Retina (tissue), 1 donor: ENCODE measurements around the gene HNRNPH2.

Experiments used
- DNase-seq: peaks from one replicate; pipeline ENCODE4 v3.0.0-alpha.2; 2016

The HNRNPH2 gene

DNA sequence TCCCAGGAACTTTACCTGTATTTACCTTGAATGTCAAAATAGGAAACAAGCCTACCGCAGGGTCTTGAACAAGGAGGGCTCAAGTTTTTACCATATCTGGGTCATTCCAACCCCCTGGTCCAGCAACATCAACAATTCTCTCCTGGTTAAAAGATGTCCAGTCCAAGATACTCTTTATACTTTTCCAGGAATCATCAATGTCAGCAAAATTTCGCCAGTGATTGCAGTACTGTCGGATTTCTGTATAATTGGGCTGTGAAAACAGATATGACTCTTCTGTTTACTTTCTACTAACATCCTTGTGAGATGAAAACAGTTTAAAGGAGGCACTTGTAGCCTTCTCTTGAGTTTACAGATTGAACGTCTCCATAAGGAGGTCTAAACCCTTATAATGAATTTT lies 9.3 kb upstream of the HNRNPH2 start:
- DNase-seq = no peak

- no peak for DNase-seq
These were observed 8.2 kb upstream of the HNRNPH2 start for GRCh38 chrX:101399825-101400224.

DNA sequence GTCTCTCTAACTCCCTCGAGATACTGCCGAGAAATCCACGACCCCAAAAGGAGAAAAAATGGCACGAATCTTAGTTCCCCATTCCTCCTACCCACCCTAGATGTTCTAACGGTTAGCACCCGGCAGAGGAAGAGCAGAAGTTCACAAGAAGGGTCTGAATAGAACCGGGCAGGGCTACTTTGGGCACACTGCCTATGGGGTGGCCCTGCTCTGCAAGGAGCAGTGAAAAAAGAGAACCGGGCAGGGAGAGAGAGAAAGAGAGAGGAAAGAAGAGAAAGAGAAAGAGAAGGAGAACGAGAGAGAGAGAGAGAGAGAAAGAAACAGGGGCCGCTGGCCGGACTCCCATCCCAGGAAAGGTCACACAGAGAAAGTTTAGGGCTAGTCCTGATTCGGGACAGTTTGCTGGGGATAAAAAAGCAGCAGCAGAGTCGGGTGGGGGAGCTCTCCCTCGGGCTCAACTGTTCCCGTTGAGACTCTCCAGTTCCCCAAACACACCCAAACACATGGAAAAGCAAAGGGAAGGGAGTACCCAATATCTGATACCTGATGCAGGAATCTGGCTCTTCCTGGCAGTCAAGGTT lies 765 bp upstream of the HNRNPH2 start:
- DNase-seq = no peak

DNA sequence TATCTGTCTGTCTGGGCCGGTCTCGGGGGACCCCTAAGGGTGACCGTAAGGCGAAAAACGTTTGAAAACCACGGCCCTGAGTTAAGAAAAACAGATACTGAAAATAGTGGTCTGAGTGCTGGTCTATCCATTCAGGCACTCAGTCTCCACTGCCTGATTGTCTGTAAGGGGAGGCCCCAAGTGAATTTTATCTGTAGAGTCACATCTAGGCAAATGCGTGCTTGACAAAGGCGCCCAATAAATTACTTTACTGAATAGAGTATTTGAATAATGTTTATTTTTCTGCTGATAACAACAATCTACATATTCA lies 465 bp downstream of the HNRNPH2 start:
- no peak for DNase-seq

GRCh38 chrX:101409043-101409442 lies 1.0 kb downstream of the HNRNPH2 start:
- DNase-seq = no peak

GRCh38 chrX:101410461-101410860 lies 2.4 kb downstream of the HNRNPH2 start:
- no peak for DNase-seq

DNA sequence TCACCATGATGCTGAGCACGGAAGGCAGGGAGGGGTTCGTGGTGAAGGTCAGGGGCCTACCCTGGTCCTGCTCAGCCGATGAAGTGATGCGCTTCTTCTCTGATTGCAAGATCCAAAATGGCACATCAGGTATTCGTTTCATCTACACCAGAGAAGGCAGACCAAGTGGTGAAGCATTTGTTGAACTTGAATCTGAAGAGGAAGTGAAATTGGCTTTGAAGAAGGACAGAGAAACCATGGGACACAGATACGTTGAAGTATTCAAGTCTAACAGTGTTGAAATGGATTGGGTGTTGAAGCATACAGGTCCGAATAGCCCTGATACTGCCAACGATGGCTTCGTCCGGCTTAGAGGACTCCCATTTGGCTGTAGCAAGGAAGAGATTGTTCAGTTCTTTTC lies 4.0 kb downstream of the HNRNPH2 start:
- DNase-seq = no peak

DNA sequence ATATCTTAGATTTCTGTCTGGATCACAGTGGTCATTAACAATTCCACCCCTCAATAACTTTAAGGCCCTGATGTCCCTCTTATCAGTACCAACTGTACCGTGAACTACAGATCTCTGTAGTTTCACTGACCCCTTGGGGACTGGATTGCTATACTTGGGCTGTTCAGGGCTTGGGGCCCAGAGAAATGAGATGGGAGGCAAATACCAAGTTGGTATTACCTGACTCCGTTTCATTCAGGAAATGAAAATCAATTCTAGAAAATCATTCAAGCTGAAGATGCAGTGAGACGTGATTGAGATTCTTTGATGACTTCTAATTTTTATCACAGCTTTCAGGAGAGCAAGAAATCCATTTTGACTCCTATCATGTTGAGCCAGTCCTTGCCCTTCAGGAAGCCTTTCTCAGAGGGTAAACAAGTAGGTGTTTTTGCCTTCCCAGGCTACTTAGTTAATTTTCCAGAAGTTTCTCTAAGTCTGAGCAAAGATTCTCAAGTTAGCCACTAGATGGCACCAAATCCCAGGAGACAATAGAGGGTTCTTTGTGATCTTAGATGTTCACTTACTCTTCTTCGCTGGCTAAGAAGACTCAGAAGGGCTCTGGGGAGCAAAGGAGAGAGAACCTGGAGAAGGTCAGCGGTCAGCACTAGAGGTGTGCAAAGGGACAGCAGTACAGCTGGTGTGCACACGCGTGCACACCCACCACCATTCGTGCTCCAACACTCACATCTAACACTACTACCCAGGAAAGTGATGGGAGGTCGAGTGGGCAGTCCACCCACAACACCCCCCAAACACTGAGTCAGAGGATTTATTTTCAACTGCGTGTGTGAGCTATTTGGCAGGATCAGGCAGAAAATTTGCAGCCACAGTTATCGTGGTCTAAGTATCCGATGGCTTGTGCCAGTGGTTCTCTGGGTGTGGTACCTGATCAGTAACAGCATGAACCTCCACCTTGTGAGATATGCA lies 7.4 kb downstream of the HNRNPH2 start:
- peak; percentile 61 for DNase-seq

- no peak for DNase-seq
These were observed 8.7 kb downstream of the HNRNPH2 start for GRCh38 chrX:101416691-101417090.

GRCh38 chrX:101417190-101417589 lies 9.2 kb downstream of the HNRNPH2 start:
- no peak for DNase-seq

DNA sequence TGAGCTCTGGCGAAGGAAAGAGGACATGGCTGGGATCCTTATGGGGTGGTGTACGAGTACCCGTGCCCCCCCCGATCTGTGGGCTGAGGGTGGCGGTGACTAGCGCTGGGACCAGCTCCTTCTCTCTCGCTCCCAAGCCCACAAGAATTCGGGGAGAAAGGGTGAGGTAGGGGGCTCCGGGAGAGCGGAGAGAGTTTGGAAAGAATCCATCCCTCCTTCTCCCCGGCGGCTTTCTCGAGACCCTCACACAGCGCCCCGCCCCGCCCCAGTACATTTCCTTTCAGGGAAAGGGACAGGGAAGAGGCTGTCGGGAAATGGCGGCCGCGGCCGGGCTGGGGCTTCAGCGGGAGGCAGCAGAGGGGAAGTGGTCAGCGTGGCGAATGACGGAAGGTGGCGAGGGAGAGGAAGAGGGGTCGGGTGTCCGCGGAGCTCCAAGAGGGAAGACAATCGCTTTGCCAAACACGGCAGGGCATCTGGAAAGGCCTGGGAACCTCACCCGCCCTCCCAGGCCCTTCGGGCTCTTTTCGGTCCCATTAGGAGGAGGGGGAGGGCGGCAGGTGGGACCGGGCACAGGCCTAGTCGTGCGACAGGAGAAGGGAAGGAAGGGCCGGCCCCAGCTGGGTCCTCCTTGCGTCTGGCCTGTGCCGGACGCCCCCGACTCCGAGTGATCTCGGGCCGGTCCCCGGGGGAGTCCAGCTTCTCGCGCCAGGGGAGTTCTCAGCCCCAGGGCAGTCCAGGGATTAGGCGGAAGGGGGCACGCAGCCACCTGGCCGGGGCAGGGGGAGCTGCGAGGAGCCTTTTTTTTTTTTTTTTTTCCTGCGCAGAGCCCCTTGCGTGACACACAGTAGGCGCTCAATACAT lies 10.2 kb downstream of the HNRNPH2 start:
- DNase-seq = peak; percentile 83

DNA sequence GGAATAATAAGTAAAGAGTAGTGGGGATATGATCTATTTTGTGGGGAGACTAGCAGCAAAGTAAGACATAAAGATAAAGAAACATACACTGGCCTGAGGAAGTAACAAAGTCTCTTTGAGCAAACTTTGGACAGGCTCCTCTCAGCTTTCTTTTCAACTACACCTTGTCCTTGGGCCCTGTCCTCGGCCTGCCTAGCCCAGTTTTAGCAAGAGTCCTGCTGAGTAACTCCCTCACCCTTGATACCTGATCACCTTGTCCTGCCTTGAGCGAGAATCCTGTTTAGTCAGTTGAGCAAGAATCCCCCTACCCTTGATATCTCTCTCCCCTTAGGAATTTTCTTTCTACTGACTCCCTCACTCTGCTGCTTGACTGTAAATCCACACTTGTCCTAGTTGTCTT lies 11.5 kb downstream of the HNRNPH2 start:
- DNase-seq = no peak

DNA sequence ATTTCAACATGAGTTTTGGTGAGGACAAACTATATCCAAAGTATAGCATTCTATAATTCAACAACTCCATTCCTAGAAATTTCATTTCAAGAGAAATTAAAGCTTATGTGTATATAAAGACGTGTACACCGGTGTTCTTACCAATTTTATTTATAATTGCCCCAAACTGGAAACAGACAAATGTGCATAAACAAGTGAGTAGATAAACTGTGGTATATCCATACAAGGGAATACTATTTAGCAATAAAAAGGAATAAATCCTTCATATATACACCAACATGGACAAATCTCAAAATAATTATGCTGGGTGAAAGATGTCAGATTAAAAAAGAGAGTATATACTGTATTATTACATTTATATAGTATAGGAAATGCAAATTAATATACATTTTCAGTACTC lies 19.9 kb downstream of the HNRNPH2 start:
- no peak for DNase-seq

- no peak for DNase-seq
These were observed 21.9 kb downstream of the HNRNPH2 start for GRCh38 chrX:101429934-101430333.

GRCh38 chrX:101430457-101431078 lies 22.5 kb downstream of the HNRNPH2 start:
- DNase-seq = no peak

DNA sequence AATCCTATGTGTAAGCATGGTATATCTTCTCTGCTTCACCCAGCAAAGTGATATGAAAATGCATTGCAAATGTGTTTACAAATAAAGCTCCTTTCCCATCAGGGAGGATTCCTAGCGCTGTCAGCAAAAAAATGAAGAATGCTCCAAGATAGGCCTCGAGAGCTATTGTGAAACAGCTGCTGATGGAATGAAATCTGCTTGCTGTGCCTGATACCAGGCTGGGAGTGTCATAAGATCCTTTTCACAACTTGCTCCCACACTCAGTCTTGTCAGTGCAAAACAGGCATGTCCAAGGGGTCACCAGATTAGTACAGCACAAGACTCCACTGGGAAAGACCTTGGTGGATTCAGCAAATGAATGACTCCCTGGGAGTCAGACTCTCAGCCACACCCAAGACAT lies 34.1 kb downstream of the HNRNPH2 start:
- no peak for DNase-seq

DNA sequence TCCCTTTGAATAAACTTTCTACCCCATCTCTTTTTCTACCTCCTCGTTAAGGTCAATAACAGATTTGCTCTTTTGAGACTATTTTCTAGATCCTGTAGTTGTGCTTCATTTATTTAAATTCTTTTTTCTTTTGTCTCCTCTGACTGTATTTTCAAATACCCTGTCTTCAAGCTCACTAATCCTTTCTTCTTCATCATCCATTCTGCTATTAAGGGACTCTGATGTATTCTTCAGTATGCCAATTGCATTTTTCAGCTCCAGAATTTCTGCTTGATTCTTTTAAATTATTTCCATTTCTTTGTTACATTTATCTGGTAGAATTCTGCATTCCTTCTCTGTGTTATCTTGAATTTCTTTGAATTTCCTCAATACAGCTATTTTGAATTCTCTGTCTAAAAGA lies 41.3 kb downstream of the HNRNPH2 start:
- DNase-seq = no peak

DNA sequence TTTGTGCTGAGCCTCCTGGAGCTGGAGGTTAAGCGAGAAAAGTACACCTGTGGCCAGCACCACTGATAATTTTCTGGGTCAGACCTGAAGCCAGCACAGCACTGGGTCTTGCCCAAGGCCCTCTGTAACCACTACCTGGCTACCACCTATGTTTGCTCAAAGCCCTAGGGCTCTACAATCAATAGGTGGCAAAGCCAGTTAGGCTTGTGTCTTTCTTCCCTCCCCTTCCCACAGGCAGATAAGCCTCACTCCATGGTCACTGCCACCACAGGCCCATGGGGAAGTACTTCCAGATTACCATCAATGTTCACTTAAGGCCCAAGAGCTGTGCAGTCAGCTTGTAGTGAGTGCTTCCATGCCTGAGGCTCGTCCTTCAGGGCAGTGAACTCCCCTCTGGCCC lies 42.1 kb downstream of the HNRNPH2 start:
- DNase-seq = no peak

- no peak for DNase-seq
These were observed 42.9 kb downstream of the HNRNPH2 start for GRCh38 chrX:101450961-101451360.

DNA sequence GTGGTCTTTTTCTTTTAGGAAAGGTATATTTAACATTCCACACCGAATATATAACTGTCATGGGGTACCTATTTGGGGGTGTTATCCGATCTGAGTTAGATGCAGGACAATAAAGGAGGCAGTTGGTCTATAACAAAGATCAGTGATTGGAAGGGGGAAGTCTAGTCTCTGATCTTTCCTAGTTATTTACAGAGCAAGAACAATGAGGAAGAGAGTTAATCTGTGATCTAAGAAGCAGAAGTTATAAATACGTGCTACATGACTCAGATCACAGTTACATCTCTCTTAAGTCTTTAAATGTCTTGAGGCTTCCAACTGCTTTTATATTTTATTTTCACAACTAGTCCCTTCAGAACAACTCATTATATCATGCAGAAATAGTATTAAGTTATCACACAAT lies 44.0 kb downstream of the HNRNPH2 start:
- DNase-seq = no peak

DNA sequence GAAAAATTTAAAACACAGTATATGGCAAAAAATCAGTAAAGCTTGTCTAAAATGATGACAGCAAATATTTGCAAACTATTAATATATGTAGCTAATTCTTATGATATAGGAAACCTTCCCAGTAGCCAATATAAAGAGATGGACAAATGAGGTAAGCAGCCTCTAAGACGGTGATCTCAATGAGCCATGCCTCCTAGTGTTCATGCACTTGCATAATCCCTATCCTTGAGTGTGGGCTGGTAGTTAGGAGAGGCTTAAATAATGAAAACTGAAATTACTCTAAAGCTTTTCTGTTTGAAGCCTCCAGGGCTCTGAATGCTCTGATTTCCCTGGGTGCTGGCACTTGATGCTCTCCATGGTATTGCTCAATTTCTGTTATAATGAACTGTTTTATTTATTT lies 52.6 kb downstream of the HNRNPH2 start:
- DNase-seq = no peak

DNA sequence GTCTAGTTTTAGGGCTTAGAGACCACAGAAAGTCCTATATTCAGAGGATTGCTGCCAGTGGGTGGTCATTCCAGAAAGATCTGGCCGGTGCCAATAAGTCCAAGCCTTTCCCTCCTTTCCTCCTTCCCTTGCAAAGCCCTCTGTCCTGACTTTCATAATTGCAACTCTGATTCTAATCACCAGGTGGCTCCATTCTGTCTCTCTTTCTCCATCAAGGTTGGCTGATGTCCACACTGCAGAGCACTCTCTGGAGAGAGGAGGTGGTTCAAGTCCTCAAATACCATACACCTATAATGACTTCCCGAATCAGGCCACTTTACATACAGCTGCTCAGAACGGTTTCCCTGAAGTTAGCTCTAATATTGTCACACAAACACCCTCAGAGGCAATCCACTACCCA lies 54.9 kb downstream of the HNRNPH2 start:
- DNase-seq = no peak
